T-helper 1 cell (primary cell): ENCODE data around the gene USP11.

ENCODE experiments used
- DNase-seq, 5 donors: peaks; one replicate each; pipeline ENCODE4 v3.0.0-alpha.2; 2012 to 2020

USP11 gene

GRCh38 chrX:47226071-47226470 is 6.7 kb upstream of the USP11 start:
- no peak for DNase-seq

- no peak for DNase-seq
Measured at GRCh38 chrX:47226531-47227333, 6.1 kb upstream of the USP11 start.

GRCh38 chrX:47227334-47227583 is 5.5 kb upstream of the USP11 start:
- DNase-seq, result no peak

GRCh38 chrX:47228550-47229270 is 4.1 kb upstream of the USP11 start:
- DNase-seq, result no peak

- DNase-seq, result no peak
Measured at GRCh38 chrX:47229427-47229826, 3.4 kb upstream of the USP11 start.

DNA sequence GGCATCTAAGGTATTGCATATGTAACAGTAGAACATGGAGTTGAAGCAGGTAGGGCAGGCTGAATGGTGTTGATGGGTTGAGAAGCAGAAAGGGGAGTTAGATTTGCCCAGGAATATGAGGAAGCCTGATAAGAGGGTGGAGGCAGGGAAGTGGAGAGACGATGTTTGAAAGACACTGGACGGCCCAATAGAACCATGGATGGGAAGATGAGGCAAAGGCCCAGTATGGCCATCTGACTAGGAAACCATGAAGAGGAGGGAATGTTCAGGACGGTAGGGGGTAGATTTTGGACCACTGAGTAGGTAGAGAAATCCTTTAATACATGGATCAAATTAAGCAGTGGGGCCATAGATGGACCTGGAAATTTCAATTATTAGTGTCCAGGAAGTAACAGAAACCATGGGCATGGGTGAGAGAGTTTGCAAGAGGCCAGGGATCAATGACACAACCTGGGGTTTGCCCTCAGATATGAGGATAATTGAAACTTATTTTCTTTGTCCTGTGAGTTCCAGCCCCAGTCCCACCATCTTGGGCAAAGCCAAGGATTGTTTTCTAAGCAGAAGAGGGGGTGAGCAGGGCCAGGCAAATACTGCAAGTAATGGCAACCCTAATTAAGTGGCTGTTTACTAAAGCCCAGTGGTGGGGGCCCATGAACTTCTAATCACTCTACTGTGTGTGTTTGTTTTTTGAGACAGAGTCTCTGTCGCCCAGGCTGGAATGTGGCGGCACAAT is 2.5 kb upstream of the USP11 start:
- no peak for DNase-seq

DNA sequence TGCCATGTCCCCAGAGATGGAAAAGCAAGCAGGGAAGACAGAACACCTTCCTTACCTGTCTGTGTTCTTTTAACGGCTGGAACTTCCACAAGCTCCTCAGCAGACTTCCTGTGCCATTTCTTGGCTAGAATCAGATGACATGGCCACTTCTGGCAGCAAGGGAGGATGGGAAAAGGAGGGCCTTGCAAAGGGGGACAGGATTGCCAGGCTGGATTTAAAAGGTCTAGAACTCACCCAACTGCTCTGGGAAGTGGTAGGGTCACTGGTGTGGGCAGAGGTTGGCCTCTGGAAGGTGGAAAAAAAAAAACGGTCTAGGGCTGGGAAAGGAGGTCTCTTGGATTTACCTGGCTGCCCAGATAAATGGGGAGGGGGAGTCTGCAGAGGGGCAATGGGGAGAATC is 1.6 kb upstream of the USP11 start:
- DNase-seq, result no peak

GRCh38 chrX:47232197-47232802 is 509 bp upstream of the USP11 start:
- DNase-seq, result no peak

DNA sequence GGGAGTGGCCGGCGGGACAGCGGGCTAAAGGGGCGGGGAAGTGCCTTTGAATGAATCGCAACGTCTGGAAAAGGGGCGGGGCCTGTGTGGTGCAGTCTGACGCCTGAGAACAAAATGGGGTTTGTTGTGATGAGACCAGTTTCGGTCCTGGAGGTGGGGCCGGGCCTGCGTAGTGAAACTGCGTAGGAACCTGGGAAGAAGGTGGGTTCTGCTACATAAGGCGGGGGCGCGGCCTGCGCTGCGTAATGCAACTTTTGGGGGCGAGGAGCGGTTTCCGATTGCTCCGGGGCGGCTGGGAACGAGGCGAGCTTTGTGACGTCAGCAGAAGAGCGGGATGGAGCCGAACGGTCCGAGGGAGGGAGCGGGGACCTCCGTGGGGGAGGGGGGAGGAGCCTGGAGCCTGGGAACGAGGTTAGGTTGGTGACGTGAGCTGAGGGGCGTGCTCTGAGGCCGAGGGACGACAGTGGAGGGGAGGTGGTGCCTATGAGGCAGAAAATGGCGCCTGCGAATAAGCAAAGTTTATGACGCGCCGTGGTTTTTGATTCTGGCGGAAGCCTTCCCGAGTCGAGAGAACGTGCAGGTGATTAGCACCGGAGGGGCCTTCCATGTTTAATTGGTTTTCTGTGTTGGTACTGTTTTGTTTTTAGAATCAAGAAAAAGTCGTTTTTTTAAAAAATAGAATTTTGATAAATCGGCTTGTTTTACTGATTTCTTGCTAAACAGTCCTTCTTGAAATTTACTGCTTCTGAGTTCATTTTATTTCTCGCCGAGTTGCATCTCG is 714 bp downstream of the USP11 start:
- DNase-seq, result peak; percentile 87 to 97 (median 91)

DNA sequence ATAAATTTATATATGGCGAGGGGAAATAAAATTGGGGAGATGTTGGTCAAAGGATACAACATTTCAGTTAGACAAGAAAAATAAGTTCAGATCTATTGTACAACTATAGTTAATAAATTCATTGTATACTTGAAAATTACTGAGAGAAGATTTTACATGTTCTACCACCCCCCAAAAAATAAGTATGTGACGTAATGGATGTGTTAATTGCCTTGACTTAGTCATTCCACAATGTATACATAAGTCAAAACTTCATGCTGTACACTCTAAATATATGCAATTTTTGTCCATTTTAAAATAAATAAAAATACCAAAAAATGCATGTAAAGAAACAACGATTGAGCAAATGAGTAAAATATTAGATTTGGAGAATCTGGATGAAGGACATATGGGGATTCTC is 1.8 kb downstream of the USP11 start:
- DNase-seq, result no peak

DNA sequence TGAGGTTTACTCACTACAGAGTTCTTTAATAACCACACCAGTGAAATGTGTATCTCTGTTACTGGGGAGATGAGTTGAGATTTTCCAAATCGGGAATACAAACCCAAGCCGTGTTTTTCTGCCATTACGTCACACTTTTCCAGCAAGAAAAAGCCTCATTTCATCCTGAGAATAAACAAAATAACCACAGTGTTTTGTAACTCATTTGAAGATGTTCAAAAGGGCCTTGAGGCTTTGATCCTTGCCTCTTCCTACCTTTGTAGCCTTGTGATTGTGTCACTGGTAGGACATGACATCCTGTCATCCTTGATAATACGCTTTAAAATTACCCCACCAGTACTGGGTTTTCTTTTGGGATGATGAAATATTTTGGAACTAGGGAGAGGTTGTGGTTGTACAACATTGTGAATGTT is 2.9 kb downstream of the USP11 start:
- DNase-seq, result no peak

GRCh38 chrX:47239199-47239598 is 6.4 kb downstream of the USP11 start:
- no peak for DNase-seq

- DNase-seq, result no peak
Measured at GRCh38 chrX:47239898-47240545, 7.2 kb downstream of the USP11 start.

- DNase-seq, result no peak
Measured at GRCh38 chrX:47240619-47241018, 7.8 kb downstream of the USP11 start.

DNA sequence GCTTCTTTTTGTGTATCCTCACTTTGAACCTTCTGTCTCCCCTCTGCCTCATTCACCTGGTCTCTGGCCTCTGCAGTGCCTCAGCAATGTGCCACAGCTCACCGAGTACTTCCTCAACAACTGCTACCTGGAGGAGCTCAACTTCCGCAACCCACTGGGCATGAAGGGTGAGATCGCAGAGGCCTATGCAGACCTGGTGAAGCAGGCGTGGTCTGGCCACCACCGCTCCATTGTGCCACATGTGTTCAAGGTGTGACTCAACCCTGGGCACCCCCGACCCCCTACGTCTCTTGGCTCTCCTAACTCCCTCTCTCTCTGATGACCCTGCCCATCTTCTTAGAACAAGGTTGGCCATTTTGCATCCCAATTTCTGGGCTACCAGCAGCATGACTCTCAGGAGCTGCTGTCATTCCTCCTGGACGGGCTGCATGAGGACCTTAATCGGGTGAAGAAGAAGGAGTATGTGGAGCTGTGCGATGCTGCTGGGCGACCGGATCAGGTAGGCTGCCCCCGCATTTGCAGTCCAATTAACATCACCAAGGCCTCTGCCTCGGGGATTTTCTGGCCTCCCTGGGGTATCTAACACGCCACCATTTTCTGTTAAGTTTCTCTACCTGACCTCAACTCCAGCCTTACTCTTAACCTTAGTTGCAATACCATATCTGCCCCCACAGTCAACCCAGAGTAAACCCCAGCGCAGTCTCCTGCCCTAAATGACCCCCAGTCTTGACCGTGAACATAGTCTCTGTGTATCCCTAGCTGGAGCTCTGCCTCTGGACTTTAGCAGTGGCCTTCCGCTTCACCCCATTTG is 8.6 kb downstream of the USP11 start:
- no peak for DNase-seq

DNA sequence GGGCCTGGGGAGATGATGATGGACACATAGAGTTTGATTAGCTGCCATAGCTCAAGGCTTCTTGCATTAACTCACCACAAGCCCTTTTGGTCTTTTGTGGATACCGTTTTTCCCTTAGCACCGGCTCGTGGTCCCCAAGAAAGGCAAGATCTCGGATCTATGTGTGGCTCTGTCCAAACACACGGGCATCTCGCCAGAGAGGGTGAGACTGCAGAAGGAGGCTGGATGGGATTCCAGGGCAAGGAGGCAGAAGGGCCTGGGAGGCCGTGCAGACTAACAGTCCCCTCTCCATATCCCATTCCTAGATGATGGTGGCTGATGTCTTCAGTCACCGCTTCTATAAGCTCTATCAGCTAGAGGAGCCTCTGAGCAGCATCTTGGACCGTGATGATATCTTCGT is 9.5 kb downstream of the USP11 start:
- no peak for DNase-seq

GRCh38 chrX:47243351-47243750 is 10.5 kb downstream of the USP11 start:
- no peak for DNase-seq

GRCh38 chrX:47244676-47245075 is 11.9 kb downstream of the USP11 start:
- DNase-seq, result no peak

DNA sequence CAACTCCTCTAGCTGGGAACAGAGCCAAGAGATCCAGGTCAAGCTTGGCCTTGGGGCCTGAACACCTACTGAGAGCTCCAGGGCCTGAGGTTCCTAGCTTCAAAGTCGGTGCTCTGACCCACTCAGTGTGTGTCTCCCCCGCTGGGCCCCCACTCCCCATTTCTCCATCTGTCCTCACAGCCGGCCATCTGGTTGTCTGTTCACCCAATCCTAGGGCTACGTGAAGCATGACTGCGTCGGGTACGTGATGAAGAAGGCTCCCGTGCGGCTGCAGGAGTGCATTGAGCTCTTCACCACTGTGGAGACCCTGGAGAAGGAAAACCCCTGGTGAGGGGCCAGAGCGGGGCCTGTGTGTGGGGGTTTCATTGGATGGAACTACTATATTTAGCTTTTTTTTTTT is 12.3 kb downstream of the USP11 start:
- no peak for DNase-seq

DNA sequence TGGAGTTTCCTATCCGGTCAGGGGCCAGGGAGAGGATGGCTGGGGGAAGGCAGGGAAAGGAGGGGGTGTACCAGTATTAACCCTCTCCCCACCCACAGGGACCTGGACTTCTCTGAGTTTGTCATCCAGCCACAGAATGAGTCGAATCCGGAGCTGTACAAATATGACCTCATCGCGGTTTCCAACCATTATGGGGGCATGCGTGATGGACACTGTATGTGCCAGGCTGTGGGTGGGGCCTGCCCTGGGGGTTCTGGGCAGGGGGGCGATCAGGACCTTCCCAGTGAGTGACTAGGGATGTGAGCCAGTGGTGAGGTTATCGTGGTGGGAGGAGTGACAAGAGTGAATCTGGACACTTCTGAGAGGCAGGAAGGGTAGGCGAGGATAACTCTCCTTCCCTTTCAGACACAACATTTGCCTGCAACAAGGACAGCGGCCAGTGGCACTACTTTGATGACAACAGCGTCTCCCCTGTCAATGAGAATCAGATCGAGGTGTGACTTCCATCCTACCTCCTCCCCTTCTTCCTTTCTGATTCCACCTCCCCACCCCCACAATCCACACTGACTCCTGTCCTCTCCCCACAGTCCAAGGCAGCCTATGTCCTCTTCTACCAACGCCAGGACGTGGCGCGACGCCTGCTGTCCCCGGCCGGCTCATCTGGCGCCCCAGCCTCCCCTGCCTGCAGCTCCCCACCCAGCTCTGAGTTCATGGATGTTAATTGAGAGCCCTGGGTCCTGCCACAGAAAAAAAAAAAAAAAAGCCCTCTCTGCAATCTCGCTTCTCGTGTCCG is 14.6 kb downstream of the USP11 start:
- DNase-seq, result no peak

DNA sequence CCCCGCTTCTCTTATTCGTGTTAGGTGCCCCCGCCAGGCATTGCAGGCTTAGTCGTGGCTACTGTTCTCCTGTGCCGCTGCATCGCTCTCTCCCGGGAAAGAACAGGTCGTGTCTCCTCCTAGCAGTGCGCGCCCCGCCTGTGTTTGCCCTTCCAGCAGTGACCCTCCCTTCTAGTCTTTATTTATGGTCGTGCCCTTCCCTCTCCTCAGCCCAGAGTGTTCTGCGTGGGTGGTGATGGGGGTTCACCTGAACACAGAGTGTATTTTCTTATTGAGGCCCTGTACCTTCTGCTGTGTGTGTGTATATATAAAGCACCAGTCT is 15.2 kb downstream of the USP11 start:
- DNase-seq, result no peak
